Measurements from ENCODE around the gene GLT8D1.

Gene GLT8D1

GRCh38 chr3:52650439-52650838 is 55.2 kb downstream of the GLT8D1 start:
- in situ Hi-C loops (cut with MboI; ENCODE audit: low sequenced_read_pairs, unreplicated experiment): no loop called here
- no peak for DNase-seq (ENCODE audit: low spot score)
- TF ChIP-seq, protein P1, sequence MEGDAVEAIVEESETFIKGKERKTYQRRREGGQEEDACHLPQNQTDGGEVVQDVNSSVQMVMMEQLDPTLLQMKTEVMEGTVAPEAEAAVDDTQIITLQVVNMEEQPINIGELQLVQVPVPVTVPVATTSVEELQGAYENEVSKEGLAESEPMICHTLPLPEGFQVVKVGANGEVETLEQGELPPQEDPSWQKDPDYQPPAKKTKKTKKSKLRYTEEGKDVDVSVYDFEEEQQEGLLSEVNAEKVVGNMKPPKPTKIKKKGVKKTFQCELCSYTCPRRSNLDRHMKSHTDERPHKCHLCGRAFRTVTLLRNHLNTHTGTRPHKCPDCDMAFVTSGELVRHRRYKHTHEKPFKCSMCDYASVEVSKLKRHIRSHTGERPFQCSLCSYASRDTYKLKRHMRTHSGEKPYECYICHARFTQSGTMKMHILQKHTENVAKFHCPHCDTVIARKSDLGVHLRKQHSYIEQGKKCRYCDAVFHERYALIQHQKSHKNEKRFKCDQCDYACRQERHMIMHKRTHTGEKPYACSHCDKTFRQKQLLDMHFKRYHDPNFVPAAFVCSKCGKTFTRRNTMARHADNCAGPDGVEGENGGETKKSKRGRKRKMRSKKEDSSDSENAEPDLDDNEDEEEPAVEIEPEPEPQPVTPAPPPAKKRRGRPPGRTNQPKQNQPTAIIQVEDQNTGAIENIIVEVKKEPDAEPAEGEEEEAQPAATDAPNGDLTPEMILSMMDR (IDR thresholded peaks at IDR 0.05; ENCODE audit: borderline replicate concordance, control extremely low read depth, extremely low read depth, insufficient read depth, missing control alignments): no peak

GRCh38 chr3:52649461-52650210 is 56.0 kb downstream of the GLT8D1 start:
- in situ Hi-C loops (cut with MboI; ENCODE audit: low sequenced_read_pairs, unreplicated experiment): no loop called here
- TF ChIP-seq, protein P1 (IDR thresholded peaks at IDR 0.05; ENCODE audit: borderline replicate concordance, control extremely low read depth, extremely low read depth, insufficient read depth, missing control alignments): no peak
- no peak for DNase-seq (ENCODE audit: low spot score)

DNA sequence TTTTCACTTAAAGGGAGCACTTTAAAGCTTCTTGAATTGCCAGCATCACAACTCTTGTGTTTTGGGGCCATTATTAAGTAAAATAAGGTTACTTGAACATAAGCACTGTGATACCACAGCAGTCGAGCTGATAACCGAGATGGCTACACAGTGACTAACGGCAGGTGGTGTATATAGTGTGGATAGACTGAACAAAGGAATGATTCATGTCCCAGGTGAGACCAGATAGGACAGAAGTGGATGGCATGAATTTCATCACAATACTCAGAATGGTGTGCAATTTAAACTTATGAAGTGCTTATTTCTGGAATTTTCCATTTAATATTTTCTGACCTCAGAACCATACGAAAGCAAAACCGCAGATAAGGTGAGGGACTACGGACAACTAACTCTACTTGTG is 60.0 kb downstream of the GLT8D1 start:
- in situ Hi-C loops (cut with MboI; ENCODE audit: low sequenced_read_pairs, unreplicated experiment): no loop called here
- DNase-seq (ENCODE audit: low spot score): no peak
- TF ChIP-seq, protein P1 (IDR thresholded peaks at IDR 0.05; ENCODE audit: borderline replicate concordance, control extremely low read depth, extremely low read depth, insufficient read depth, missing control alignments): no peak

All from GM13976 (cell line).